HG03060 (cell line): ENCODE results near the gene LMF2.
"Not testable (repeated sequence)": the region's sequence is repeated elsewhere in the genome, so short reads cannot be mapped to it uniquely, and the experiment has no call there.

Source experiments
- ATAC-seq: cut with Tn5 transposase; IDR thresholded peaks from one replicate; pipeline ENCODE4 v1.9.1; 2021; ENCODE audit warnings: low read depth, moderate number of reproducible peaks; ENCODE audit not compliant: unreplicated experiment

LMF2 gene, protein sequence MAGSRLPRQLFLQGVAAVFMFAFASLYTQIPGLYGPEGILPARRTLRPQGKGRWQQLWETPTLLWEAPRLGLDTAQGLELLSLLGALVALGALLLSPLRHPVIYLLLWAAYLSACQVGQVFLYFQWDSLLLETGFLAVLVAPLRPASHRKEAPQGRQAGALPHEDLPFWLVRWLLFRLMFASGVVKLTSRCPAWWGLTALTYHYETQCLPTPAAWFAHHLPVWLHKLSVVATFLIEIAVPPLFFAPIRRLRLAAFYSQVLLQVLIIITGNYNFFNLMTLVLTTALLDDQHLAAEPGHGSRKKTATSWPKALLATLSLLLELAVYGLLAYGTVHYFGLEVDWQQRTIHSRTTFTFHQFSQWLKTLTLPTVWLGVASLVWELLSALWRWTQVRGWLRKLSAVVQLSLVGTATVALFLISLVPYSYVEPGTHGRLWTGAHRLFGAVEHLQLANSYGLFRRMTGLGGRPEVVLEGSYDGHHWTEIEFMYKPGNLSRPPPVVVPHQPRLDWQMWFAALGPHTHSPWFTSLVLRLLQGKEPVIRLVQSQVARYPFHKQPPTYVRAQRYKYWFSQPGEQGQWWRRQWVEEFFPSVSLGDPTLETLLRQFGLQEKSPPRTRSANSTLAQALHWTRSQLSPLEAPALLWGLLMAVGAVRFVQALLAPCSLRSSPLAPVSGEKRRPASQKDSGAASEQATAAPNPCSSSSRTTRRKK

DNA sequence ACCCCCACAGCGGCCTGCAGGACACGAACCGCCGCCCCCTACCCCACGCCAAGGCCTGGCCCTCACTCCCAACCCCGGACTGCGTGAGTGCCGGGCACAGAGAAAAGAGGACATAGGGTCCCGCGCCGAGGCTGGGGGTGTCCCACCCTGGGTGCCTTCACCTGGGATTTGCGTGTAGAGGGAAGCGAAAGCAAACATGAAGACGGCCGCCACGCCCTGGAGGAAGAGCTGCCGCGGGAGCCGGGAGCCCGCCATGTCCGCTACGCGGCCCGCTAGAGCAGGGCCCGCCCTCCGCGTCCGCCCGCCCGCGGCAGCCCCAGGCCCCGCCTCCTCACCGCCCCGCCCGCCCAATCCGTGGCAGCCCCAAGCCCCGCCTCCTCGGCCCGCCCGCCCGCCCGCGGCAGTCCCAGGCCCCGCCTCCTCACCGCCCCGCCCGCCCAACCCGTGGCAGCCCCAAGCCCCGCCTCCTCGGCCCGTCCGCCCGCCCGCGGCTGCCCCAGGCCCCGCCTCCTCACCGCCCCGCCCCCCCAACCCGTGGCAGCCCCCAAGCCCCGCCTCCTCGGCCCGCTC lies at the start of gene LMF2:
TSS of gene LMF2 (minus strand) at position 282 of the 570 bp plus-strand sequence. CDS start at position 255, 27 bp downstream.
- no peak for ATAC-seq

DNA sequence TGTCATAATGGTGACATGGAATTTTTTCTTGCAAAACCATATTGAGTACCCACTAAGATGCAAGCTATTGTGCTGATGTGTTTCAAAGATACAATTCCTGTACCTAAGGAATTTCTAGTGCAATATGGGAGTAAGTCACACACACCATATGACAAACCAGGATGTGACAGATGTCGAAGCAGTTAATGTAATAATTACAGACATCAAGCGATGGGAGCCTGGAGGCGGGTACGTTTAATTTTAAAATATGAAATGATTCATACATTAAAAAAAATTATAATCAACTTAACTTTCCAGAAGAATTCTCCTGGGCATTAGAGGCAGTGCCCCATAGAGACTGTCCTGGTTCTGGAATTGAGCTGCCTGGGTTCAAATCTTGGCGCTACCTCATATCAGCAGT lies 49.2 kb upstream of the LMF2 start:
- ATAC-seq = no peak

DNA sequence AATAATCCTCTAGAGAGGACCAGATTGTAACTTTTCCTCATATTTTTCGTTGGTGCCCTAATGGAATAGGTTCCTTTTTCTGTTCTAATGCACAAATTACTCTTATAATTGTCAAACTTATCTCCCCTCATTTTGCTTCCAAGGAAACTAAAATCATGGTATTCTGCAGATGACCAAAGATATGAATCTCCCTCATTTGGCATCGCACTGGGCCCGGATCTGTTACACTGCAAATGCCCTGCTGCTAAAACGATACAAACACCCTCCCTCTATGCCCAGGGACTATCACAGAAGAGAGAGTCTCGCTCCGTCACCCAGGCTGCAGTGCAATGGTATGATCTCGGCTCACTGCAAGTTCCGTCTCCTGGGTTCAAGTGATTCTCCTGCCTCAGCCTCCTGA lies 45.8 kb upstream of the LMF2 start:
- no peak for ATAC-seq

DNA sequence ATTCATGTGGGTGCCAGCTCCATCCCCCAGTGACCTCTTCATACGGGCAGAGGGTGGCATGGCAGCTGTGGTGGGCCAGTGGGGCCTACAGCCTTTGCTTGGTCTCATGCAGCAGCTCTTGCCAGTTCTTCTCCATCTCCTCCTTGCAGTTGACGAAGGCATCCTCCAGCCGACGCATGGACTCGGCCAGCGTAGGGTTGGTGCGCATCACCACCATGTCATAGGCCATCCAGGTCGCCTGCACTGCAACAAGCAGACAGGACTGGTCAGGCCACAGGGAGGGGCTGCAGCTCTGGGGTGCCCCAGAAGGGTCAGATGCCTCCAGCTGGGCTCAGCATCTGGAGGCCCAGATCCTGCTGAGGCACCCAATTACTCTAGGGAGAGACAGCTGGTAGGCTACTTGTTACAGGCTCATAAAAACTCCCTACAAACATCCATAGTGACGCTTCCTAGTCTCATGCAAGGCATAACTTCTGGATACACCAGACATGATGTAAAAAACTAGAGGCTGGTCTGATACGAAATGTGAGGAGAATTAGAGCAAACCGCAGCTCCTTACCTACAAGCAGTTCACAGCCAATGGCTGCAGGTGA lies 43.8 kb upstream of the LMF2 start:
- no peak for ATAC-seq

DNA sequence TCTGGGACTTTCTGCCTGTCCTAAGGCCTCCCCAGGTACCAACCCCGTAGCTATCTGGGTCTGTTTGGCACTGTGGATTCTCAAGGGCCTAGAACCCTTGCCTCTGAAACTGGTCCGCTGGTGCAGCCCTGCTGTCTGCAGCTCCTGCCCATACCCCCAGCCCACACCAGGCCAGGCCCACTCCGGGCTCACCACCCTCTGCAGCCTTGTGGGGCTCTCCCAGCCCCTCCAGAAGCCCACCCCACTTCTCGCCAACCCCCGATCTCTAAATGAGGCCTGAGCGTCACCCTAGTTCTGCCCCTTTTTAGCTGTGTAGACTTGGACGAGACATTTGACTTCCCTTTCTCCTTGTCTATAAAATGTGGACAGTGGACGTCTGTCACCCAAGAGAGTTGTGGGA lies 42.9 kb upstream of the LMF2 start:
- no peak for ATAC-seq

DNA sequence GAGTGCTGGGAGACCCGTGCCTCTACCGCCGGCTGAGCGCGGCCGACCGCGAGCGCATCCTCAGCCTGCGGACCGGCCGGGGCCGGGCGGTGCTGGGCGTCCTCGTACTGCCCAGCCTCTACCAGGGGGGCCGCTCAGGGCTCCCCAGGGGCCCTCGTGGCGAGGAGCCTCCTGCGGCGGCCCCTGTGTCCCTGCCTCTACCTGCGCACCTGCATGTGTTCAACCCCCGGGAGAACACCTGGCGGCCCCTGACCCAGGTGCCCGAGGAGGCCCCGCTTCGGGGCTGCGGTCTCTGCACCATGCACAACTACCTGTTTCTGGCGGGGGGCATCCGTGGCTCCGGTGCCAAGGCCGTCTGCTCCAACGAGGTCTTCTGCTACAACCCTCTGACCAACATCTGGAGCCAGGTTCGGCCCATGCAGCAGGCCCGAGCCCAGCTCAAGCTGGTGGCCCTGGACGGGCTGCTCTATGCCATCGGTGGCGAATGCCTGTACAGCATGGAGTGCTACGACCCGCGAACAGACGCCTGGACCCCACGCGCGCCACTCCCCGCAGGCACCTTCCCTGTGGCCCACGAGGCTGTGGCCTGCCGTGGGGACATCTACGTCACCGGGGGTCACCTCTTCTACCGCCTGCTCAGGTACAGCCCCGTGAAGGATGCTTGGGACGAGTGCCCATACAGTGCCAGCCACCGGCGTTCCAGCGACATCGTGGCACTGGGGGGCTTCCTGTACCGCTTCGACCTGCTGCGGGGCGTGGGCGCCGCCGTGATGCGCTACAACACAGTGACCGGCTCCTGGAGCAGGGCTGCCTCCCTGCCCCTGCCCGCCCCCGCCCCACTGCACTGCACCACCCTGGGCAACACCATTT lies 41.7 kb upstream of the LMF2 start:
- ATAC-seq = no peak

DNA sequence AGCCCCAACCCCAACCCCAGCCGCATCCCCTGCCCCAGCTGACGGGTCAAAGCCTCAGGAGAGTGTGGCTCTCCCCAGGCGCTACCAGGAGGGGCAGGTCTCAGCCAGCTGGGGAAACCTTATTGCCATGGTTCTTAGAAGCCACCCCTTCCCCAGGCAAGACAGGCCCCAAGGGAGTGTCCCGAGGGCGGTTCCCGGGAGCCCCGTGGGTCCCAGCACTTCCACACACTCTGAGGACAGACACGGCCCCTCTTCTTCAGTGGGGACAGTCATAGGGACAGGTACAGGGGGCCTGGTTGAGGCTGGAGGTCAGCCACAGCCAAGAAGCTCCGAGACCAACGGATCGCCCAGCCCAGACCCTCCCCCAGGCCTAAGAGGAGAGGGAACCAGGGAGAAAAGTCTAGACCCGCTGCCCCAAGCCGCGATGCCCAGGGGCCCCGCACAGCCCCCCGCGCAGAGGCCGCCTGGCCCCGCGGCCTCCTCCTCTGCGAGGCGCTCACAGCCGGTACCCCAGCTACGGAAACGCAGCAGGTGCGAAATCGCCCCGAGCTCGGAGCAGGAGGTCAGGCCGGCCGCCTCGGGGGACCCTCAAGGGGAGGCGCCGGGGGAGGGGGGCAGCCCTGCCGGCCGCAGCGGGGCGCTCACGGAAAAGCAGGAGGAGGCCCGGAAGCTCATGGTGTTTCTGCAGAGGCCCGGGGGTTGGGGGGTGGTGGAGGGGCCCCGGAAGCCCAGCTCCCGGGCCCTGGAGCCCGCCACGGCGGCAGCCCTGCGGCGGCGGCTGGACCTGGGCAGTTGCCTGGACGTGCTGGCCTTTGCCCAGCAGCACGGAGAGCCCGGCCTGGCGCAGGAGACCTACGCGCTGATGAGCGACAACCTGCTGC lies 40.8 kb upstream of the LMF2 start:
- ATAC-seq = no peak

DNA sequence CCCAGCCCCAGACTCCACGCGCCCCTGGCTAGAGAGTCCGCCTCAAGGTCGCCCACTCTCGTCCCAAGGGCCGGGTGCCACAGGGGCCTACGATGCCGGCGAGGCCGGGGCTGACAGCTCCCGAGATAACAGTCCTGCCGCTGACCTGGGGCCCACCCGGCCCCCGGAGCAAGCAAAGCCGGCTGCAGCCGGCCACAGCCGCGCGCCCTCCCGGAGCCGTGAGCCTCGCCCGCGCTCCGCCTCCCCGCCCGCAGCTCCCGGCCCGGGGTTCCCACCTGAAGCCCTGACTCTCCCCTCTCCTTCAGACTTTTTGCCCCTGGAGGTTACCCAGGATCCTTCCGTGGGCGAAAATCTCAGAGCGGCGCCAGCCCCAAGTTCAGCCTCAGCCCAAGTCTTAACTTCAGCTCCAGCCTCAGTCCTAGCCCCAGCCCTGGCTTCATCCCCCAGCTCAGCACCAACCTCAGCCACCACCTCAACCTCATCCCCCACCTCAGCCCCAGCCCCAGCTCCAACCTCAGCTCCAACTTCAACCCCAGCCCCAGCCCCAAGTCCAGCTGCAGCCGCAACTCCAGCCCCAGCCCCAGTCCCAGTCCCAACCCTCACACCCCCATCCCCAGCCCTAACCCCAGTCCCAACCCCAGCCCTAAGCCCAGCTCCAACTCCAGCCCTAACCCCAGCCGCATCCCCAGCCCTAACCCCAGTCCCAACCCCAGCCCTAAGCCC lies 39.9 kb upstream of the LMF2 start:
- ATAC-seq = no peak

DNA sequence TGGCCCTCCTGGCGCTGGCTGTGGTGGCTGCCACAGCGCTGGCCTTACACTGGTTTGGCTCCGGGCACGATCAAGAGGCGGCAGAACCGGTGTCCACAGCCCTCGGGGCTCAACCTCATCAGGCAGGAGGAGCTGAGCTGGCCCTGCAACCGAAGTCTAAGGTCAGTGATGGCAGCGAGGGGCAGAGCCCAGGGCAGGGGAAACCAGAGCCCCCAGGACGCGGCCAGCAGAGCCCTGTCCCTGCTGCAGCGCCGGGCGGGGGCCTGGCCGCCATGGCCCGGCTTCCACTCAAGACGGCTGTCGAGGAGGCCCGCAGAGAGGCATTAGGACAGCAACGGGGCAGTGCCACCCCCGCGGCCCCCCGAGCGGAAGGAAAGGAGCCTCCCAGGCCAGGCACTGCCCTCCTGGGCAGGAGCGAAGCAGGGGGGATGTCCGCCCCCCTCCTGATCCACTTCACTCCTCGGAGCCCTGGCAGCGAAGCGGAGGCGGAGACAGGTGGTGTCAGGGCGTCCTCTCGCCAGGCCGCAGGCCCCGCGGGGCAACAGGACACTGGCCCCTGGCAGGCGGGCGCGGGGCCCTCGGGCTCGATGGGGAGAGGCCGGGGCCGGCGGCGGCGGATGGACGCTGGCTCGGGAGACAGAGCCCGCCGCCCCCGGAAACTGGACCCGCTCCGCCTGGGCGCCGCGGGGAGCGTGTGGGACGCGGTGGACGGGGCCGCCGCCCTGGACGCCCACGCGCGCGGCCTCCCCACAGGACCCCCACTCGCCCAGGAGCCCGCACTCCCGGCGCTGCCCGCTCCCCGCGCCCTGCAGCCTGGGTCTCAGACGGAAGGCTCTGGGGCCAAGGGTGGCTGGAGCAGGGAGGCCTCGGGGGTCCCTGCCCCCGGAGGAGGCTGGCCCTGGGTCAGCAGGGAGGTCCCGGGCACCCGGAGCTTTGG lies 39.1 kb upstream of the LMF2 start:
- no peak for ATAC-seq

DNA sequence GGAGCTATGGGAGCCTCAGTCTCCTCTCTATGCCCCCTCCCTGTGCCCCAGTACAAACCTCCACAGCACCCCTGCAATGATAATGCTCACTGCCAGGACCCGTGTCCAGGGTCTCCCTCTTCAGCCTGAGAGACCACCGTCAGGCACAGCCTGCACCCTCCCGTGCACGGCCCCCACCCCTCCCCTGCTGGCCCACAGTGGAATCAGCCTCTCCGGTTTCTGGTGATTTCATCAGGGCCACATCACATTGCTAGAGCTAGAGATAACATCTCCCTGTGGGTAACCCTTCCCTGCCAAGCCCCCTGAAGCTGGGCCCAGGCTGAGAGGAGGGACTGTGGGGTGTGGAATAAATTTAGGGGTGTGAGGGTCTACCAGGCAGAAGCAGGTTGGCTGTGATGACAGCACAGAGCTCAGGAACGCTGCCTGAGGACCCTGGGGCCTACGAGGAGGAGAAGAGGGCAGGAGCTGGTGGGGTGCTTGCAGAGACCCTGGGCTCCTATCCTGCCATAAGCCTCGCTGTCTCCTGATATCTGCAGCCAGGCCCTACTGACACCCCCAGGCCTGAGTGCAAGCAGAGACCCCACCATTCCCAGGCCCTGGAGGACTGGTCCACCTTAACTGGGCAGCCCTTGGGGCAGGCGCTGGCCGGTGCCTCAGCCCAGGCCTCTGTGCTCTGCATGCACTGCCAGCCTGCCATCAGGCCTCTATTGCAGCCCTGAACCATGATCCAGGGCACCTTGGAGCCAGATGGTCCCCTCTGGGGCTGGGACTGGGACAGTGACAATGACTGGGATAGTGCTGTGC lies 38.2 kb upstream of the LMF2 start, which contains the start of gene KLHDC7B:
TSS of gene KLHDC7B (plus strand) at position 378 of the 804 bp plus-strand sequence. CDS start at position 723, 345 bp downstream.
- no peak for ATAC-seq

DNA sequence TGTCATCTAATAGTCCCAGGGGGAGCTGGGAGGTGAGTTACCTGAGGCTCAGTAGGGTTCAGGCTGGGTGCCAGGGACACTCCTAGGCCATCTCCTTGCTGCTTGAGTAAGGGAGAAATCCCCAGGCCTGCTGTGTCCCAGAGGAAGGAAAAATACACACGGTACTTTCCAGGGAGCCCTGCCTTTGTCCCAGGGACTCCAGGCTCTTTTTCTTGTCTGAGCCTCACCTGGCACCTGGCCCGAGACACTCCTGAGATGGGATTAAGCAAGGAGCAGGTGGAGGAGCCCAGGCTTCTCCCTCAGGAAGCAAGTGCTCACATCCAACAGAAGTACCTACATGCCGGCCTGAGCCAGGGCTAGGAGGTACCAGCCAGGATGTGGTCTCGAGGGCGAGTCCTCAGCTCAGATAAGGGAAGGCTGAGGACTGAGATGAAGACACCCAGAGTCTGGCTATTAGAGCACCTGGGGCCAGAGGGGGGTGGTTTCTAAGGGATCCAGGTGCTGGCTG lies 37.3 kb upstream of the LMF2 start:
- ATAC-seq = no peak

DNA sequence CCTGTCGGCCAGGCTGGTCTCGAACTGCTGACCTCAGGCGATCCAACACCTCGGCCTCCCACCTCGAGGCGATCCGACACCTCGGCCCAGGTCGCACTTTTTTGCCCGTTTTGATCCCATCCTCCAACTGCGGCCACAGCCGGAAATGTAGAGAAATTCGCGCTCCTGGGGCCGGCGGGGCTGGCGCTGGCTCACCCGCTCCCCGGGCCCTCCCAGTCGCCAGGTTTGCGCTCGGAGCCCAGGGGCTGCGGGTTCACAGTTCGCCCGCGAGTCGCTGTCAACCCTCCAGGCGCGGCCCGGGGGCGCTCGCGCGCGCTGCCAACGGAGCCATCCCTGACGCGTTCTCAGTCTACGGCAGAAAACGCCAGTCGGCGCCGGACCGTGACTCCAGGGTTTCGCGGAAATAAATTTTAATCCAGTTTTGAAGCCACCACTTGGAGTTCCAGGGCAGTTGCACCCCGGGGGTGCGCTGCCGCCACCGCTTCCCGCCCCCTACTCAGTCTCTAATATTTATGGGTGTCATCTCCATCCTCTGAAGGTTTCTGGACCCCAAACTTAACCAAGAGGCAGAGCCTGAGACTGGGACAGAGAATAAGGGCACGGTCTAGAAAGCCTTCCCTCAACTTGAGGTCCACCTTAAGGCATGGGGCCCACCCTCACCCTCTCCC lies 36.7 kb upstream of the LMF2 start:
- no peak for ATAC-seq

DNA sequence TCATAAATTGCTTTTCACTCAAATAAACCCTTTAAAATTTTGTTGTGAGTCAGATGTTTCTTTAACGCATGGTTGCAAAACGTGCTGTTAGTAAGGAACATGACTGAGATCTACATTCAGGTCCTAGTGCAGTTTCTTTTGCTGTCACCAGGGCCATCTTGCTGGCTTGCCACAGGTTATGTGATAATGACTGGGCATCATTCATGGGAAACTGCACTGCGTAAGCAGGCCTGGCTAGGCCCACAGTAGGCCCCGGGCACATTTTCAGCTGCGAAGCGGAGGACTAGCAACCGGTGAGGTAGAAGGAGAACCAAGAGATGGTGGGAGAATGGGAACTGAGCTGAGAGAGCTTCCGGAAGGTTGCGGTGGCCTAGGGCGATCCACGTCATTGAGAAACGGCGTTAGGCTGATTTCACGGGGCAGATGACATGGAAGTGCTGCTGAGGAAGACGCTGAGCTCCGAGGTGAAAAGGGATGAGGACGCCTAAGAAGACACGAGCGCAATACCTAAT lies 35.0 kb upstream of the LMF2 start:
- ATAC-seq = no peak

DNA sequence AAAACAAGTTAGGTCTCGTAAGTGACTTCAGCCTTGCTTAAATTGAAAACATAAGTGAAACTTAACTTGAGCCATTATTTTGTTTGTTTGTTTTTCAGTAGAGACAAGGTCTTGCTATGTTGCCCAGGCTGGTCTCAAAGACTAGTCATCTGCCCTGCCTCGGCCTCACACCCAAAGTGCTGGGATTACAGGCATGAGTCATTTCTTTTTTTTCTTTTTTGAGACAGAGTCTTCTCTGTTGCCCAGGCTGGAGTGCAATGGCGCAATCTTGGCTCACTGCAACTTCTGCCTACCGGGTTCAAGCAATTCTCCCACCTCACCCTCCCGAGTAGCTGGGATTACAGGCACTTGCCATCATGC lies 34.1 kb upstream of the LMF2 start:
- ATAC-seq = not testable (repeated sequence)

DNA sequence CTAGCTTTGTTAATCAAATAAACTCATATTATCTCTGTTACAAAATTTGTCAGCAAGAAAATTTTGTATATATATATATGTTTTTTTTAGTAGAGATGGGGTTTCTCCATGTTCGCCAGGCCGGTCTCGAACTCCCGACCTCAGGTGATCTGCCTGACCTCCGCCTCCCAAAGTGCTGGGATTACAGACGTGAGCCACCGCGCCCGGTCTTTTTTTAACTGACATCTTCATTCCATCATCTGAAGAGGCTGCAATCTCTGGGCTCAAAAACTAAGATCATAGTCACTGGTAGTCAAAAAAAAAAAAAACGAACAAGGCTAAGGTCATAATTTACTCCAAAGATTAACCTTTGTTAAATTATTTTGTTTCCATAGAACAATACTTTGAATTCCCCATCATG lies 32.9 kb upstream of the LMF2 start:
- no peak for ATAC-seq

DNA sequence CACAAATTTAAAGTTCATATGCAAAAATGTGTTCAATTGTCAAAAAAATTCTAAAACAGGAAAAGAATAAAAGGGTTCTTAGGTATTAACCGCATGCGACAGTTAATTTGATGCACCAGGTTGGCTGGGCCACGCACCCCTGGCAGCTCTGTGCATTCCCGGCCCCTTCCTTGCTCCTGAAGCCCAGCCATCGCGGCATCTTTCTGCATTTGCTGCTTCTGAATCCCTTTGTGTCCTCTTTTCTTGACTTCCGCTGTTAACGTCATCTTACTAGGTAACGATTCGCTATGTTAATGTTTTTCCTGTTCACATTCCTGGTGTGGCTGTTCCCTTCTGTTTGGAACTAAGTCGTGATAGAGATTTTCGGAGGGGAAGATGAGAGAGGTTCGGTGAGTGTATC lies 30.3 kb upstream of the LMF2 start:
- ATAC-seq = no peak
